Measurements from ENCODE around the gene TPRG1L.

DNA sequence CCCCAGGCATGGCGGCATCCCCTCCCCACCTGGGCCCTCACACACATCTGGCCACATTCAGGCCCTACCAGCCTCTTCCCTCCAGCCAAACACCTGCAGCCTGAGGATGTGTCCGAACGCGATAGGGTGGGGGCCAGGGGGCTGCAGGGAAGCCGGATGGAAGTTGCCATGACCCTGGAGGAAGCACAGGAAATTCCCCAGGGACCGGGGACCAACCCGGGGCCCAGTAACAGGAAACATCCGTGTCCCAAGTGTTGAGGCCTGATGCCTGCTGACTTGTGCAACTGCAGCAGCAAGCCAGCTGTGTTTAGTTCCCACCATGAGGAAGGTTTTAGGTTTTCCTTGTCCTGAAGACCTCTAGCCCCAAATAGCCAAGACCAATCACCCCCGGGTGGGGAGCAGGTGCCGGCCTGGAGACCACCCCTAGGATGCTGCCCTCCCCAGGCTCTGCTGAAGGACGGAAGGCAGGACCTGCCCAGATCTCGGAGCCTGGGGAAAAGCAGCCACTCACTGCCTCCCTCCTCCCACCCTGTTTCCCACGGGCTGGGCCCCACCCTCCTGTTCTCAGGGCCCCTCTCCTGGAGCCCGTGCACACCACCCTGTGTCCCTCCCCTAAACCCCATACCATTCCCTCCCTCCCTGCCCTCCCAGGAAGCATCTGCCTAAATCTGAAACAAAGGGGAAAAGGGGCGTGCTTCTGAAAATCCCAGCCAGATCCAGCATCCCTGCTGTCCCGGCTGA, 43.3 kb upstream of the TPRG1L start:
- TF ChIP-seq, protein P1, sequence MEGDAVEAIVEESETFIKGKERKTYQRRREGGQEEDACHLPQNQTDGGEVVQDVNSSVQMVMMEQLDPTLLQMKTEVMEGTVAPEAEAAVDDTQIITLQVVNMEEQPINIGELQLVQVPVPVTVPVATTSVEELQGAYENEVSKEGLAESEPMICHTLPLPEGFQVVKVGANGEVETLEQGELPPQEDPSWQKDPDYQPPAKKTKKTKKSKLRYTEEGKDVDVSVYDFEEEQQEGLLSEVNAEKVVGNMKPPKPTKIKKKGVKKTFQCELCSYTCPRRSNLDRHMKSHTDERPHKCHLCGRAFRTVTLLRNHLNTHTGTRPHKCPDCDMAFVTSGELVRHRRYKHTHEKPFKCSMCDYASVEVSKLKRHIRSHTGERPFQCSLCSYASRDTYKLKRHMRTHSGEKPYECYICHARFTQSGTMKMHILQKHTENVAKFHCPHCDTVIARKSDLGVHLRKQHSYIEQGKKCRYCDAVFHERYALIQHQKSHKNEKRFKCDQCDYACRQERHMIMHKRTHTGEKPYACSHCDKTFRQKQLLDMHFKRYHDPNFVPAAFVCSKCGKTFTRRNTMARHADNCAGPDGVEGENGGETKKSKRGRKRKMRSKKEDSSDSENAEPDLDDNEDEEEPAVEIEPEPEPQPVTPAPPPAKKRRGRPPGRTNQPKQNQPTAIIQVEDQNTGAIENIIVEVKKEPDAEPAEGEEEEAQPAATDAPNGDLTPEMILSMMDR (IDR thresholded peaks at IDR 0.05; ENCODE audit: insufficient read depth, low read length) = no peak
- TF ChIP-seq SPI1 (IDR thresholded peaks at IDR 0.05; ENCODE audit: borderline replicate concordance, low read depth) (no peak), POLR2AphosphoS5 (IDR thresholded peaks at IDR 0.05; ENCODE audit: low read depth) (no peak)
- TF ChIP-seq, protein P2, sequence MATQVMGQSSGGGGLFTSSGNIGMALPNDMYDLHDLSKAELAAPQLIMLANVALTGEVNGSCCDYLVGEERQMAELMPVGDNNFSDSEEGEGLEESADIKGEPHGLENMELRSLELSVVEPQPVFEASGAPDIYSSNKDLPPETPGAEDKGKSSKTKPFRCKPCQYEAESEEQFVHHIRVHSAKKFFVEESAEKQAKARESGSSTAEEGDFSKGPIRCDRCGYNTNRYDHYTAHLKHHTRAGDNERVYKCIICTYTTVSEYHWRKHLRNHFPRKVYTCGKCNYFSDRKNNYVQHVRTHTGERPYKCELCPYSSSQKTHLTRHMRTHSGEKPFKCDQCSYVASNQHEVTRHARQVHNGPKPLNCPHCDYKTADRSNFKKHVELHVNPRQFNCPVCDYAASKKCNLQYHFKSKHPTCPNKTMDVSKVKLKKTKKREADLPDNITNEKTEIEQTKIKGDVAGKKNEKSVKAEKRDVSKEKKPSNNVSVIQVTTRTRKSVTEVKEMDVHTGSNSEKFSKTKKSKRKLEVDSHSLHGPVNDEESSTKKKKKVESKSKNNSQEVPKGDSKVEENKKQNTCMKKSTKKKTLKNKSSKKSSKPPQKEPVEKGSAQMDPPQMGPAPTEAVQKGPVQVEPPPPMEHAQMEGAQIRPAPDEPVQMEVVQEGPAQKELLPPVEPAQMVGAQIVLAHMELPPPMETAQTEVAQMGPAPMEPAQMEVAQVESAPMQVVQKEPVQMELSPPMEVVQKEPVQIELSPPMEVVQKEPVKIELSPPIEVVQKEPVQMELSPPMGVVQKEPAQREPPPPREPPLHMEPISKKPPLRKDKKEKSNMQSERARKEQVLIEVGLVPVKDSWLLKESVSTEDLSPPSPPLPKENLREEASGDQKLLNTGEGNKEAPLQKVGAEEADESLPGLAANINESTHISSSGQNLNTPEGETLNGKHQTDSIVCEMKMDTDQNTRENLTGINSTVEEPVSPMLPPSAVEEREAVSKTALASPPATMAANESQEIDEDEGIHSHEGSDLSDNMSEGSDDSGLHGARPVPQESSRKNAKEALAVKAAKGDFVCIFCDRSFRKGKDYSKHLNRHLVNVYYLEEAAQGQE (IDR thresholded peaks at IDR 0.05; ENCODE audit: insufficient replicate concordance, low read depth) = no peak

Data from HL-60 (cell line).